Measurements from ENCODE around the gene JUNB. TPM values are rescaled to one million over a fixed set of nuclear protein-coding genes. Genes with fewer than 3 reads are reported as not detected.

Gene JUNB
- total and polyA plus RNA-seq, 2 of the 13 experiments (the other 11 are each of a cell fraction or from before 2014, with no cell fraction given), result 7.7 to 8.2 TPM

DNA sequence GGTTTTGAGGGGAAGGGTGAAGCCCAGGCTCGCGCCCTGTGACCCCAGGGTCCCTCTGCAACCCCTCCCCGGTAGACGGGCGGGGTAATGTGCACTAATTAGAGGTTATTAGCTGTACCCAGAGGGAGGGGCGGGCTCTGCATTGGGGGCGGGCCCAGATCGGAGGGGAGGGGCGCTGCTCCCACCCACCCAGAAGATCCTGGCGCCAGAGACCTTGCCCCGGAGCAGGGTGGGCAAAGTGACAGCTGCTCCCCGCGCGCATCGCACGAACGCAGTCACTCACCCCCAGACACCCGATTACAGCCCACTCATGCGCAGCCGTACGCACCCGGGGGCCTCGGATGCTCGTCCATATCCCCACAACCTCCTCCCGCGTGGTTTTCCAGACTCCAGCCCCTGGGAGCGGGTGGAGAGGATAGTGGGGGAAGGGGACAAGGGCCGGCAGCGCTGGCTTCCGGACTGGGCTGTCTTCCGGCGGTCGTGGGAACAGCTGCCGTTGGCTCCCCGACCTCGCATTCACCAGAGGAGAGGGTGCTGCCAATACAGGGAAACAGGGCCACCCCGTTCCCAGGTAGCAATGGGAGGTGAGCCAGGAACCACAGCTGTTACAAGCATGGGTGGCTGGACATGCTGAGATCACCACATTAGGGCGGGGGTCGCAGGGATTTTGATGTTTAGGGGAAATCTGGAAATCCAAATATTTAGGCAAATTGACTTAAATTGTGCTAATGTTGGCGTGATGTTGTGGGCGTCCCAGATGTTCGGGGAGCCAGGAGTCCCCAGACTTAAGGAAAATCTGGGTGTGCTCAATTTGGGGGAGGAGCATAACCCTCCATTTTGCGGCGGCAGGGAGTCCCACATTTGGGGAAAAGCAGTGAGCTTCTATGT, 13.0 kb upstream of the JUNB start (continued):
- no peak for TF ChIP-seq U2AF2 (IDR thresholded peaks at IDR 0.05; ENCODE audit: low read depth, low read length)
- TF ChIP-seq MTF2 (CRISPR knock-in tag; IDR thresholded peaks at IDR 0.05; ENCODE audit: borderline replicate concordance), result no peak
- TF ChIP-seq CCDC6 (CRISPR knock-in tag; IDR thresholded peaks at IDR 0.05), result no peak
- TF ChIP-seq, protein P1, sequence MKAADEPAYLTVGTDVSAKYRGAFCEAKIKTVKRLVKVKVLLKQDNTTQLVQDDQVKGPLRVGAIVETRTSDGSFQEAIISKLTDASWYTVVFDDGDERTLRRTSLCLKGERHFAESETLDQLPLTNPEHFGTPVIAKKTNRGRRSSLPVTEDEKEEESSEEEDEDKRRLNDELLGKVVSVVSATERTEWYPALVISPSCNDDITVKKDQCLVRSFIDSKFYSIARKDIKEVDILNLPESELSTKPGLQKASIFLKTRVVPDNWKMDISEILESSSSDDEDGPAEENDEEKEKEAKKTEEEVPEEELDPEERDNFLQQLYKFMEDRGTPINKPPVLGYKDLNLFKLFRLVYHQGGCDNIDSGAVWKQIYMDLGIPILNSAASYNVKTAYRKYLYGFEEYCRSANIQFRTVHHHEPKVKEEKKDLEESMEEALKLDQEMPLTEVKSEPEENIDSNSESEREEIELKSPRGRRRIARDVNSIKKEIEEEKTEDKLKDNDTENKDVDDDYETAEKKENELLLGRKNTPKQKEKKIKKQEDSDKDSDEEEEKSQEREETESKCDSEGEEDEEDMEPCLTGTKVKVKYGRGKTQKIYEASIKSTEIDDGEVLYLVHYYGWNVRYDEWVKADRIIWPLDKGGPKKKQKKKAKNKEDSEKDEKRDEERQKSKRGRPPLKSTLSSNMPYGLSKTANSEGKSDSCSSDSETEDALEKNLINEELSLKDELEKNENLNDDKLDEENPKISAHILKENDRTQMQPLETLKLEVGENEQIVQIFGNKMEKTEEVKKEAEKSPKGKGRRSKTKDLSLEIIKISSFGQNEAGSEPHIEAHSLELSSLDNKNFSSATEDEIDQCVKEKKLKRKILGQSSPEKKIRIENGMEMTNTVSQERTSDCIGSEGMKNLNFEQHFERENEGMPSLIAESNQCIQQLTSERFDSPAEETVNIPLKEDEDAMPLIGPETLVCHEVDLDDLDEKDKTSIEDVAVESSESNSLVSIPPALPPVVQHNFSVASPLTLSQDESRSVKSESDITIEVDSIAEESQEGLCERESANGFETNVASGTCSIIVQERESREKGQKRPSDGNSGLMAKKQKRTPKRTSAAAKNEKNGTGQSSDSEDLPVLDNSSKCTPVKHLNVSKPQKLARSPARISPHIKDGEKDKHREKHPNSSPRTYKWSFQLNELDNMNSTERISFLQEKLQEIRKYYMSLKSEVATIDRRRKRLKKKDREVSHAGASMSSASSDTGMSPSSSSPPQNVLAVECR (CRISPR knock-in tag; IDR thresholded peaks at IDR 0.05; ENCODE audit: borderline replicate concordance), result peak; percentile 46
- TF ChIP-seq RBM39 (IDR thresholded peaks at IDR 0.05; ENCODE audit: low read depth, low read length, poor library complexity, severe bottlenecking), result no peak
- TF ChIP-seq, protein P2, sequence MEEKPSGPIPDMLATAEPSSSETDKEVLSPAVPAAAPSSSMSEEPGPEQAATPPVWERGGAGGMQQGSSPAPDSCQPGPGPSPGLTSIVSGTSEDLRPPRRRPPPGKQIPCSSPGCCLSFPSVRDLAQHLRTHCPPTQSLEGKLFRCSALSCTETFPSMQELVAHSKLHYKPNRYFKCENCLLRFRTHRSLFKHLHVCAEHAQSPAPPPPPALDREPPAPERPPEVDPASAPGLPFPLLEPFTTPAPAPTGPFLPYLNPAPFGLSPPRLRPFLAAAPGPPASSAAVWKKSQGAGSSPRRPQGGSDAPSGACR (CRISPR knock-in tag; IDR thresholded peaks at IDR 0.05), result peak; percentile 59; the same call in 1 of the 2 replicates
- no peak for TF ChIP-seq ZNF274 (CRISPR knock-in tag; IDR thresholded peaks at IDR 0.05)
- TF ChIP-seq ZNF431 (CRISPR knock-in tag; IDR thresholded peaks at IDR 0.05; ENCODE audit: borderline replicate concordance, low read depth), result no peak
- TF ChIP-seq, protein P3, sequence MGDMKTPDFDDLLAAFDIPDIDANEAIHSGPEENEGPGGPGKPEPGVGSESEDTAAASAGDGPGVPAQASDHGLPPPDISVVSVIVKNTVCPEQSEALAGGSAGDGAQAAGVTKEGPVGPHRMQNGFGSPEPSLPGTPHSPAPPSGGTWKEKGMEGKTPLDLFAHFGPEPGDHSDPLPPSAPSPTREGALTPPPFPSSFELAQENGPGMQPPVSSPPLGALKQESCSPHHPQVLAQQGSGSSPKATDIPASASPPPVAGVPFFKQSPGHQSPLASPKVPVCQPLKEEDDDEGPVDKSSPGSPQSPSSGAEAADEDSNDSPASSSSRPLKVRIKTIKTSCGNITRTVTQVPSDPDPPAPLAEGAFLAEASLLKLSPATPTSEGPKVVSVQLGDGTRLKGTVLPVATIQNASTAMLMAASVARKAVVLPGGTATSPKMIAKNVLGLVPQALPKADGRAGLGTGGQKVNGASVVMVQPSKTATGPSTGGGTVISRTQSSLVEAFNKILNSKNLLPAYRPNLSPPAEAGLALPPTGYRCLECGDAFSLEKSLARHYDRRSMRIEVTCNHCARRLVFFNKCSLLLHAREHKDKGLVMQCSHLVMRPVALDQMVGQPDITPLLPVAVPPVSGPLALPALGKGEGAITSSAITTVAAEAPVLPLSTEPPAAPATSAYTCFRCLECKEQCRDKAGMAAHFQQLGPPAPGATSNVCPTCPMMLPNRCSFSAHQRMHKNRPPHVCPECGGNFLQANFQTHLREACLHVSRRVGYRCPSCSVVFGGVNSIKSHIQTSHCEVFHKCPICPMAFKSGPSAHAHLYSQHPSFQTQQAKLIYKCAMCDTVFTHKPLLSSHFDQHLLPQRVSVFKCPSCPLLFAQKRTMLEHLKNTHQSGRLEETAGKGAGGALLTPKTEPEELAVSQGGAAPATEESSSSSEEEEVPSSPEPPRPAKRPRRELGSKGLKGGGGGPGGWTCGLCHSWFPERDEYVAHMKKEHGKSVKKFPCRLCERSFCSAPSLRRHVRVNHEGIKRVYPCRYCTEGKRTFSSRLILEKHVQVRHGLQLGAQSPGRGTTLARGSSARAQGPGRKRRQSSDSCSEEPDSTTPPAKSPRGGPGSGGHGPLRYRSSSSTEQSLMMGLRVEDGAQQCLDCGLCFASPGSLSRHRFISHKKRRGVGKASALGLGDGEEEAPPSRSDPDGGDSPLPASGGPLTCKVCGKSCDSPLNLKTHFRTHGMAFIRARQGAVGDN (CRISPR knock-in tag; IDR thresholded peaks at IDR 0.05), result peak; percentile 65; the same call in 1 of the 2 replicates
- TF ChIP-seq ZNF296 (CRISPR knock-in tag; conservative IDR thresholded peaks at IDR 0.05), result no peak
- TF ChIP-seq, protein P4, sequence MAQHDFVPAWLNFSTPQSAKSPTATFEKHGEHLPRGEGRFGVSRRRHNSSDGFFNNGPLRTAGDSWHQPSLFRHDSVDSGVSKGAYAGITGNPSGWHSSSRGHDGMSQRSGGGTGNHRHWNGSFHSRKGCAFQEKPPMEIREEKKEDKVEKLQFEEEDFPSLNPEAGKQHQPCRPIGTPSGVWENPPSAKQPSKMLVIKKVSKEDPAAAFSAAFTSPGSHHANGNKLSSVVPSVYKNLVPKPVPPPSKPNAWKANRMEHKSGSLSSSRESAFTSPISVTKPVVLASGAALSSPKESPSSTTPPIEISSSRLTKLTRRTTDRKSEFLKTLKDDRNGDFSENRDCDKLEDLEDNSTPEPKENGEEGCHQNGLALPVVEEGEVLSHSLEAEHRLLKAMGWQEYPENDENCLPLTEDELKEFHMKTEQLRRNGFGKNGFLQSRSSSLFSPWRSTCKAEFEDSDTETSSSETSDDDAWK (CRISPR knock-in tag; IDR thresholded peaks at IDR 0.05), result no peak
- TF ChIP-seq NCOR1 (IDR thresholded peaks at IDR 0.05; ENCODE audit: borderline replicate concordance, low read length), result no peak
- TF ChIP-seq, protein P5, sequence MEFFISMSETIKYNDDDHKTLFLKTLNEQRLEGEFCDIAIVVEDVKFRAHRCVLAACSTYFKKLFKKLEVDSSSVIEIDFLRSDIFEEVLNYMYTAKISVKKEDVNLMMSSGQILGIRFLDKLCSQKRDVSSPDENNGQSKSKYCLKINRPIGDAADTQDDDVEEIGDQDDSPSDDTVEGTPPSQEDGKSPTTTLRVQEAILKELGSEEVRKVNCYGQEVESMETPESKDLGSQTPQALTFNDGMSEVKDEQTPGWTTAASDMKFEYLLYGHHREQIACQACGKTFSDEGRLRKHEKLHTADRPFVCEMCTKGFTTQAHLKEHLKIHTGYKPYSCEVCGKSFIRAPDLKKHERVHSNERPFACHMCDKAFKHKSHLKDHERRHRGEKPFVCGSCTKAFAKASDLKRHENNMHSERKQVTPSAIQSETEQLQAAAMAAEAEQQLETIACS (CRISPR knock-in tag; IDR thresholded peaks at IDR 0.05), result no peak; the same call in 1 of the 2 replicates
- TF ChIP-seq ZNF207 (IDR thresholded peaks at IDR 0.05; ENCODE audit: borderline replicate concordance), result no peak

All from HepG2 (cell line).